Stimulated activated CD4-positive, alpha-beta T cell treated with anti-CD3 and anti-CD28 coated beads, Interleukin-15, amount 100 ng/mL, for 1 hour (primary cell): ENCODE results near the gene IRF8.
"Not testable (repeated sequence)": the region's sequence is repeated elsewhere in the genome, so short reads cannot be mapped to it uniquely, and the experiment has no call there.

Experiments used
- DNase-seq, 2 donors: peaks; one replicate each; pipeline ENCODE4 v3.0.0-alpha.2; 2020; ENCODE audit warnings: low read depth in 1 of 2, low spot score in 1 of 2

The IRF8 gene, protein sequence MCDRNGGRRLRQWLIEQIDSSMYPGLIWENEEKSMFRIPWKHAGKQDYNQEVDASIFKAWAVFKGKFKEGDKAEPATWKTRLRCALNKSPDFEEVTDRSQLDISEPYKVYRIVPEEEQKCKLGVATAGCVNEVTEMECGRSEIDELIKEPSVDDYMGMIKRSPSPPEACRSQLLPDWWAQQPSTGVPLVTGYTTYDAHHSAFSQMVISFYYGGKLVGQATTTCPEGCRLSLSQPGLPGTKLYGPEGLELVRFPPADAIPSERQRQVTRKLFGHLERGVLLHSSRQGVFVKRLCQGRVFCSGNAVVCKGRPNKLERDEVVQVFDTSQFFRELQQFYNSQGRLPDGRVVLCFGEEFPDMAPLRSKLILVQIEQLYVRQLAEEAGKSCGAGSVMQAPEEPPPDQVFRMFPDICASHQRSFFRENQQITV

DNA sequence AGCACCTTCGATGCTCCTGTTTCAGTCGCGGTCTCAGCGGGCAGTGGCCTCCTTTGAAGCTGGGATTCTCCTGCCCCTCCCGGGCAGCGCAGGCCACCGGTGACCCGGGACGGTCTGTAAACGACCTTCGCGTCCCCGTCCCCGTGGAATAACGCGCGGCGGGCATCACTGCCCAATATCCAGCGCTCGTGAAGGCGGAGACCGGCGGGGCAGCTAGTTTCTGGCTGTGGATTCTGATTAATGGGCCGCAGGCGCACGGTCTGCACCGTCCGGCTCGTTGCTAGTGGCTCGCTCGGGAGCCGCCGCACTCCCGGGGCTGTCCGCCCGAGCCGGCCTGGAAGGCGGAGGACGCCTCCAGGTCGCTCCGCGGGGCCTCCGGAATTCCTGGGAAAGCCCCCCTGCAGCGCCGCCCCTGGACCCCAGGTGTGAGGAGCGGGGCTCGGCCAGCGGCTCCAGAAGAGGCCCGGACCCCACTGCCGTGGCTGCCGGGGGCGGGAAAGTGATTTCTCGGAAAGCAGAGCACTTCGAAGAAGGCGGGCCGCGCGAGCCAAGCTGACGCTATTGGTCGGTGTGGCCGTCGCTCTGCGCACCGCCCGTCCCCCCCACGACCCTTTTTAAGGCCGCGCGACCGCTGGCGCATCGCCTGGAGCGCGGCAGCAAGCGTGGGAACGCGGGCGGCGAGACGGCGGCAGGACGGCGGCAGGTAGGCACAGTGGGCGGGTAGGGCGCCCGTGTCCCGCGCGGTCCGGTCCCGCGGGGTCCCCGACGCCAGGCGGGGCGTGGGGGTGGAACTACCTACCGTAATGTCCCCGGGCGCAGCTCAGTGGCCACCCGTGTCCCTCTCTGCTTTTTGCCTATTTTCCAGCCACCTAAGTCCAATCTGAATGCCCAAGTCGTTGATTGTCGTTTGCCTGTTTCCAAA lies at the start of gene IRF8:
Gene IRF8, plus strand, starts transcription at position 642 of the 922 bp plus-strand sequence. CDS start 3,854 bp downstream, outside the sequence.
- peak in 1 of 2 donors; percentile 83 for DNase-seq

DNA sequence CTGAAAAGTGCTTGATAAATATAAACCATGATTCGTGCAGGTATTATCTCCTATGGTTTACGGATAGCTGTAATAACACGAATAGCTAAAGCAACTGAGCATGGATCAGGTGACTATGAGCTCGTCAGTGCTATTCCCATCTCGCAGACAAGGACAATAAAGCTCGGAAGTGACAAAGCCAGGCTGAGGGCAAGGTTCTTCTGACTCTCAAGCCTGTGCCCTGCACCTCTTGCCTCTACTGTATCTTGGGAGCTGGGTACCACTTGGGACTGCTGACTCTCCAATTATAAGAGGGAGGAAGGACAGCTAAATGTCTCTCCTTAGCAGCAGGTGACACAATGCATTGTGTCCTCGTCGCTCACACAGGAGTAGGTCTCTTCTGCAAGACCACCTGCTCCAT lies 49.6 kb upstream of the IRF8 start:
- no peak for DNase-seq

DNA sequence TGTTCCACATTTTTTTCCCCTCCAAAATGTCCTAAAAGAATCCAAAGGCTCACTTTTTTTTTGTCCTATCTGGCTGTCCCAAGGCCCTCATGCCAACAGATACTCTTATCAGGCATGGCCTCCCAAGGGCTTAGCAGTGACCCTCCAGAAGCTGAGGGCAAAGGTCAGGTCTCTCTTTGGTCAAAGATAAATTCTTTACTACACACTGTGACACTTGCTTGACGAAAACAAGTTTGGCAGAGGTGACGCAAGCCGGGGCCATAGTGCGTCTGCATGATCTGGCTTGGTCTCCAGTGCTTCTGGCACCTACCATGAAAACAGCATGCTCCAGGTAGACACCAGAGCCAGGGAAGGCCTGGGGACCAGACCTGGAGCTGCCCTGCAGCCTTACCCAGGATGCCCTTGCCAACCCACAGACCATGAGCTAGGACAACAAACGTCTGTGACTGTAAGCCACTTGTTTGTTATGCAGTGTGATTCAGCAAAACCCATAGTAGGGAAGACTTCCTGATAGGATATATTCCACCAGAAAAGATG lies 48.5 kb upstream of the IRF8 start:
- no peak for DNase-seq

DNA sequence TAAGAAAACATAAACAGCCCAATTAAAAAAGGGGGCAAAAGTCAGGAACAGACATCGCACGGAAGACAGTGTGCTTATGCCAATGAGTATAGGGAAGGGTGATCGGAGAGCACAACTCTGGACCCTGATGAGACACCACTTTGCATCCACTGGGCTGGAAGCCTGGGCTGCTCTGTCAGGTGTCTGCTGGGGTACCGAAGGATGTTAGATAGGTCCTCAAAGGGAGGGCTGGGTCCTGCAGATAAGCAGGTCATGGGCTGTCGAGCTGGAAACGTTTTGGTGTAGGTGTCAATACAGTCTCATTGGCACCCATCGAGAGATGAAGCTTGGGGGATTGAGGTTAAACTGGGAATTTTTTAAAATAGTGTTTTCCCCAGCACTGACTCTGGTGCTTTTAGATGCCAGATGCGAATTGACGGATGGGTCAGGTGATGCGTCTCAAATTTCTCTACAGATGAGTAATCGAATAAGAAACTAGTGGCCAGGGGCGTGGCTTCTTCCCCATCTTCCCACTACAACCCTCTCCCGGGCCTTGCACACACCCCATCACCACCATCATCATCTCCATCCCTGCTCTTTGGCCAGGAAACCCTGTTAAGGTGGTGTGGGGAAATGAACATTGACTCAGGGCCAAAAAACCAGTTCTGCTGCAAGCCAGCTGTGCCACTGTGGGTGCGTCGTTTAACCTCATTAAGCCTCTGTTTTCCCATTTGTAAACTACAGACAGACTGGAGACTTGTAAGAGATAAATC lies 47.8 kb upstream of the IRF8 start:
- no peak for DNase-seq

DNA sequence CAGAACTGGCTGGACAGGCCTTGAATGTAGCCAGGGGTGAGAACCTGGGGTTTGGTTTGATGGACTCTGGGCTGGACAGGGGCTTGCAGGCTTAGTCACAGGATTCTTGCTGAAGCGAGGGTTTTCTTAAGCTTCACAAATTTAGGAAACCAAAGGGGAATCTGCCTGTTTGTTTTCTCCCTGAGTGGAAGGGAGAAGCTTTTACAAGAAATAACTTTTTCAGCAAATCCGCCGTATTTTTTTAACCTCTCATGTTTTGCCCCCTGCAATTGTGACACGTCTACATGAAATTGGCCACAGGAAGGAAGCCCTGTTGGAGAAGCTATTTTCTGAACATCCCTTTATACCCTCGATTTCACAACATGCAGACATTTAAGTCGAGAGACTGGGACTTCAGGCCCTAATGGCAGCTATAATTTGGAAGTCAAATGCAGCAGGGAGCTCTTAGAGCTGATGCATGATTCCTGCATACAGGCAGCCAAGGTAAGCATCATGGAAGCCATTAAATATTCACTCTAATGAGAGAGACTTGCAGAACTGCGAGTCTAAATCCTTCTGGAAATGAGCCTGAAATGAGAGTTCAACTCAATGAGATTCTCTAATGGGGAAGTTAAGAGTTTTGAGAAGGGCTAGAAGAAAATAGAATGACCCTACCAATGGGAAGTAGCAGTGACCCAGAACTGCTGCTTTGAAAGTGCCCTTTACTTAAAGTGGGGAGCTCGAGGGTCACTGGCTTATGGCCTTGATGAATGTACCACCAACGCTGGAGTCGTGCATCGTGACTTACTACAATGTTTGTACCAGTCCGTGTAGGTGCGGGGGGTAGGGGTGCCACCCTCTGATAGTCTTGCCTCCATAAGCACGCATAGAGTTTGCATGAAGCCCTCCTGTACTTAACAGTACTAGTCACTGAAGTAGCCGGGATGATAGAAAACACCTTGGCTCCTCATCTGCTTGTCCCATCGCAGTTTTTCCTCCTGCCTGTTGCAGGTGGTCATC lies 45.1 kb upstream of the IRF8 start:
- no peak for DNase-seq

DNA sequence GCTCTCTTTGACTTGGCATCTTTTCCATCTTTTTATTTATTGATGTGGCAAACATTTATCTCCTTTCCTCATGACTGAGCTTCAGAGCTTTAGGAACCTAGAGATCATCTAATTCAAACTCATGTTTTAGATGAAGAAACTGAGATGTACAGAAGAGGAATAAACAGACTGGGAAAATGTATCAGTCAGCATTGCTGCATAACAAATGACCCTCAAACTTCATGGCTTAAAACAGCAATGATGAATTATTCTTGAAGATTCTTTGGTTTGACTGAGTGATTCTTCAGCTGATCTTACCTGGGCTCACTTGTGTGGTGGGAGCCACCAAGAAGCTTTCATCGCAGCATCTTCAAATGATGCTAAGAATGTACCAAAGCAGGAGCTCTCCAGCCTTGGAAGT lies 44.0 kb upstream of the IRF8 start:
- DNase-seq = no peak

DNA sequence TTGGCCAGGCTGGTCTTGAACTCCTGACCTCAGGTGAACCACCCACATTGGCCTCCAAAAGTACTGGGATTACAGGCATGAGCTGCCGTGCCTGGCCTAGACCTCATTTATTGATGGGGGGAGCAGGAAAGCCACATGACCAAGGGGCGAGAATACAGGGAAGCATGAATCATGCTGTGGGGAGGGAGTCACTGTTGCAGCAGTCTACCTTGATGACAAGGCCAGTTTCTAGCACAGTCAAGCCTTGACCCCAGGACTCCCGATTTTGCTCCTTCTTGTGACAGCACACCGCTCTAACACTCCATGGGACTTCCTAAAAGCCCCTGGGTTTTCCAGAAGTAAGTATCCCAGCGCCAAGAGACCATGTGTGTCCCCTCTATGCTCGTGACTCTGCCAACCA lies 42.9 kb upstream of the IRF8 start:
- no peak for DNase-seq

DNA sequence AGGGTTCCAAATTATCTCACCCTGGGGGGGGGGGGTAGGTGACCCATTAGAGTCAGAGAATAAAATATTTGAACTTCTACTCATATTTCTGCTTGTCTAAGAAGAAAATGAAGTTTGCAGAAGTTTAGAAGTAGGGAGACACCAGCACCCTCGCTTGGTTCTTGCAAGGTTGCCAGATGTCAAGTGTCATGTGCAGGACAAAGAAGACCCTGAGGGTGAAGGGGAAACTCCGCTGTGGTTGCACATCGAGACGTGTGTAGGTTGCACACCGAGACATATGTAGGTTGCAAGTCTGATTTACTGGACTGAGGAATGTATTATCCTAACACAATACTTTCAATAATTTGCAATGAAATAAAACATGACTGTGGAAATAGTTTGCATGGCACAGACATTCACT lies 42.4 kb upstream of the IRF8 start:
- DNase-seq = no peak

DNA sequence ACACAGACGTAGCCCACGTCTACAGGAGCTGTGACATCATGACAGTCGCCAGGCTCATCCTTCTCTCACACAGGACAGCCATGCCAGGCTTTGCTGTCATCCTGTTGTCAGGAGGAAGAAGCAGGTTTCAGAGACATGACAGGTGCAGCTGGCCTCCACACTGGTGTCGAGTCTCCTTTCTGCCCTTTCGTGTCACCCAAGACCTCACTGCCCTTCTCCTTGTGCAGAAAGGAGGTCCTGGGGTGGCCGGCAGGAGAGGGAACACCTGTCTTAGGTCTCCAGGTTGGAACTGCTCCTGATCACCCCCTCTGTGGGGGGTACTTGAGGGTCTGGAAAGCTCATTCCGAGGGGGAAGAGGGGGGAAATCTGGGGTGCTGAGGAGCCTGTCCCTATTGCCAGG lies 41.6 kb upstream of the IRF8 start:
- no peak for DNase-seq

DNA sequence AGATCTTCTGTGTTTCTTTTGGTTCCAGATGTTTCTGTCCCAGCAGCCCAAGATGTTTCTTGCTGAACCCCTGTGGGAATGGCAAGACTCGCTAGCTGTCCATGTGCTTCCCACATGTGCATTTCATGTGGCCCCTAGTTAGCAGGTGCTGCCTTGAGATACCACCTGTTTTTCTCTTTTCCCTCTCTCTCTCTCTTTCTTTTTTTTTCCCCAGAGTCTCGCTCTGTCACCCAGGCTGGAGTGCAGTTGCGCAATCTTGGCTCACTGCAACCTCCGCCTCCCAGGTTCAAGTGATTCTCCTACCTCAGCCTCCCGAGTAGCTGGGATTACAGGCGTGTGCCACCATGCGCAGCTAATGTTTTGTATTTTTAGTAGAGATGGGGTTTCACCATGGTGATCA lies 40.4 kb upstream of the IRF8 start:
- DNase-seq = not testable (repeated sequence)

DNA sequence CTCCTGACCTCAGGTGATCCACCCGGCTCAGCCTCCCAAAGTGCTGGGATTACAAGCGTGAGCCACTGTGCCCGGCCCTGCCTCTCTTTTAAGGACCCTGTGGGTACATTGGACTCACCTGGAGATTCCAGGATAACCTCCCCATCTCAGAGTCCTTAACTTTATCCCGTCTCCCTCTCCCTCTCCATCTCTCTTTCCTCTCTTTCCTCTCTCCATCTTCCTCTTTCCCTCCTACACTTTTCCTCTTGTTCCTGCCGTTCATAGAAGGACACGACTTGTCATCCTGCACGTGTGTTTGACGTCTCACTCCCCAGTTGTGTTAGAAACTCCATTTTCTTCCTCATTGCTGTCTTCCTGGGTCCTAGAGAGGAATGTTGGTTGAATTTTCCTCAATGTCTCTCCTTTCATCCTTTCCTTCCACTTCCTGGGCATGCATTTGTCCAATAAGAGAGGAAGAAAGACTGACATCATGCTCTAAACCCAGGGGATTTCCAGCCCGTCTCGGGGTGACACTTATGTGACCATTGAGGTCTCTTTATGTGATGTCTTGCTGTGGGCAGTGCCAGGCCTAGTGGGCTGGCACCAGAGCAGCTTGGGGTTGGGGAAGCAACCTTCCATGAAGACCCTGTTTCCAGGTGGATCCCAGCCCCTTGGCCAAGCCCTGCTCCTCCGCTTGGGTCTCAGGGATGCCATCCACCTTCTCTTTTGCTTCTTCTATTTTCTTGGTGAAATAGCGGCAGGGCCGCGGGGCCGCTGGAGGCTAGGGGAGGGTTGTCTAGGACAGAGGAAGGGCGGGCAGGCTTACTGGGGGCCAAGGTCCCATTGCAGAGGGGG lies 39.8 kb upstream of the IRF8 start:
- no peak for DNase-seq

DNA sequence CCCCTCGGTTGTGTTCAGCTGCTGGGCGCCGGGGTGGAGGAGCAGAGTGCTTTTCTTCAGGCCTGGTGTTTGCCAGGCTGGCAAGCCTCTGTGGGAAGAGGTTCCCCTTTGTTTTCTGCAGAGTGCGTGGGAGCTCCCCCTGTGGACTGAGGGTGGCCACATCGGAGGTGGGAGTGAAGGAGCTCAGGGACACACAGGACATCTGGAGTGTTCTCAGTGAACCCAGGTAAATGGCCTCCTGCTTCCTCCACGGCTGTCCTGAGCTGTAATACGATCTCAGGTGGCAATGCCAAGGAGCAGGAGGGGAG lies 39.2 kb upstream of the IRF8 start:
- no peak for DNase-seq

DNA sequence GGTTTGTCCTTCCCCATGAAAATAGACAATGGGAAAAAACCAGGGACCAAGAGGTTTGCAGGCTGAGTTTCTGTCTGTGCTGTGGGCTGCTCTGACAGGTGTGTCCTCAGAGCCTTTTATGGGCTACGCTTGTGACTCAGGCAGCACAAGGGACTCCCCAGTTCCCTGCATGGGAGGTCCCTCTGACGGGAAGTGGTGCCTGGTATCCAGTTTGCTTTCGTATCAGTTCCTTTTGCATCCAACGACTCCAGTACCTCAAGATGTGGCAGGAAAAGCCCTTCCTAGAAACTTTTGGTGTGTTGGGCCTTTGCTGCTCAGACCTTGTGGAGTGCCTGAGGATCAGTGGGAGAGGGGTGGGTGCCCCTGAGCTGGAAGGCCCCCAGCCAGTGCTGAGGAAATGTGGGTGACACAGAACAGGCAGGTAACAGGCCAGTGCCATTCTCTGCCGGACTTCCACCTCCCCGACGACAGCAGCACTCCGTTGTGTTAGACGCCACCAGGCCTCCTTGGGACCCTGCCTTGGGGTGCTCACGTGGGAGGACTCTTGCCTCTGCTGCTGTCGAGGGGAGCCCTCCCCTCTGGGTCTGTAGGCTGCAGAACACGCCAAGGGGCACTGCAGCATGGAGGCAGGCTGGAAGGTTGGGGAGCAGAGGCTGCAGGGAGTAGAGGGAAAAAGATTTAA lies 38.4 kb upstream of the IRF8 start:
- no peak for DNase-seq

DNA sequence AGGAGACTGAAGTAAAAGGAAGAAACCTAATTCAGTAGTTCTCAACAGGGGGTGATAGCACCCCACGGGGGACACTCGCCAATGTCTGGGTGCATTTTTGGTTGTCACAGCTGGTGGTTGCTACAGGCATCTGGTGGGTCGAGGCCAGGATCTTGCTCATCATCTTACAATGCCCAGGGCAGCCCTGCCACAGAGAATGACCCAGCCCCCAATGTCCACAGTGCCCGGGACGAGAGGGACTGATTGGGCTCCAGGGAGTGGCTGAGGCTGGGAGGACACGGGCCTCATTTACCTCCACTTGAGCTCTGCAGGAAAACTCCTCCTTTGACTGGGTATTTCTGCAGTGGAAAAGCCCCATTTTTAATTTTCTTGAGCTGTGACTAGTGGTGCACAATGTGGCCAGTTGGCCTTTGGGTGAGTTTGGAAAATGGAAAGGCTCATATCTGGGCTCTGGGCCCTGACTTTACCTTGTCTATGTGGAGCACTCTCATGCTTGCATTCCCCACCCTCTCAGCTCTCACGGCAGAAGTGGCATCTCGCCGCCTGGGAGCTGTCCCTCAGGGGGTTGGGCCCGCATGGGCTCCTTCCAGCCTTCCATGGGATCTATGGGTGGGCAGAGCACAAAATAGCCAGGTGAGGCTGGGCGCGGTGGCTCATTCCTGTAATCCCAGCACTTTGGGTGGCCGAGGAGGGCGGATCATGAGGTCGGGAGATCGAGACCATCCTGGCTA lies 37.7 kb upstream of the IRF8 start:
- DNase-seq = no peak

DNA sequence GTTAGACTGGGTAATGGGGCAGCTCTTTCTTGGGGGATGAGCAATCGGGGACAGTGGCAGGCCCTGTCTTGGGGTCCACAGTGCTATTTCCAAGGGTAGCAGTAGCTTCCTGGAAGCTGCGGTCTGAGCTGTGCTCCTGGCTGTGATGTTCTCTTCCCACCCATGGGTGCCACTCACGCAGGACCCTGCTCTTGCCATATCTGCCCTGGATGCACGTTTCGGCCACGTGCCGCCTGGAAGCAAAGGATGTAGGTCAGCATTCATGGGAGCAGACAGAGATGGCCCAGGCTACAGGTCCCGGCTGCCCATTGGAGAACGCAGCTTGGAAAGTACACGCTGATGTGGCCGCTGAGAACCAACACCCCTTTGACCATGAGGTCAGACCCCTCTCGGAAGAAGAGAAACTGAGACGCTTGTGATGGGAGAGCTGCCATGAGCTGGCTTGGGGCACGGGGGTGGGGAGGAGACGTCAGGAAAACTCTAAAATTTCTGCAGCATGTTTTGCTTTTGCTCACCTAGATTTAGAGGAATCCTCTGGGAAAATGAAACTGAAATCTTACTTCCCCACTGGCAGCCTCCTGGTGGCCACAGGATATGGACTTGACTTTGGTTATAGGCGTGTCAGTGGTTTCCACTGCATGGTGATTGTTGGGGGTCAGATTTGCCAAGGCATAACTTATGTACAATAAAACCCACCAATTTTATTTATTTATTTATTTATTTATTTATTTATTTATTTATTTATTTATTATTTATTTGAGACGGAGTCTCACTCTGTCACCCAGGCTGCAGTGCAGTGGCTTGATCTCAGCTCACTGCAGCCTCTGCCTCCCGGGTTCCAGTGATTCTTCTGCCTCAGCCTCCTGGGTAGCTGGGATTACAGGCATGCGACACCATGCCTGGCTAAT lies 36.2 kb upstream of the IRF8 start:
- DNase-seq = no peak

DNA sequence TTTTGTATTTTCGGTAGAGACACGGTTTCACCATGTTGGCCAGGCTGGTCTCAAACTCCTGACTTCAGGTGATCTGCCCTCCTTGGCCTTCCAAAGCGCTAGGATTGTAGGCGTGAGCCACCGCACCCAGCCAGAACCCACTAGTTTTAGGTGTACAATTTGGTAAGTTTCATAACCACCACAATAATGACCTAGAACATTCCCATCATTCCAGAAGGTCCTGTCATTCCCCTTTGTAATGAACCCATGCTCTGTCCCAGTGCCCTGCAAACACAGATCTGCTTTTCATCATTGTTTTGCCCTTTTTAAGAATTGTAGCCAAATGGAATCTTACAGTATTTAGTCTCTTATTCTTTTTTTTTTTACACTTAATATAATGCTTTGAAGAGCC lies 35.6 kb upstream of the IRF8 start:
- no peak for DNase-seq

DNA sequence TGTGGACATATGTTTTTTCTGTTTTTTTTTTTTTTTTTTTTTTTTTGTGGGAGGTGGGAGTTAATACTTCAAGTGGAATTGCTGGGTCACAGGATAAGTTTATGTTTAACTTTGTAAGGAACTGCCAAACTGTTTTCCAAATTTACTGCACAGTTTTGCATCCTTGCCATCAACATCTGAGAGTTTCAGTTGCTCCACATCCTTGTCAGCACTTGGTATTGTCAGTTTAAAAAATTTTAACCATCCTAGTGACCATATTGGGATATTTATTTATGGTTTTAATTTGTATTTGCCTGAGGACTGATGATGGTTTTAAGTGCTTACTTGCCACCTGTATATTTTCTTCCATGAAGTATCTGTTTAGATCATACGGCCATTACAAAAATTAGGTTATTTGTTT lies 34.0 kb upstream of the IRF8 start:
- no peak for DNase-seq
